Lower lobe of right lung (tissue), 2 donors: ENCODE data around the gene HOXA3. TPM values are rescaled to one million over a fixed set of nuclear protein-coding genes. Genes with fewer than 3 reads are reported as not detected.
A peak's percentile ranks its signal among the peaks of the same experiment; 100 is the strongest.

Source experiments
- ATAC-seq, 2 donors: fragments of 200-7000 bp; cut with Tn5 transposase; one replicate each; pipeline ENCODE4 v1.9.1; 2020 to 2022; ENCODE audit warnings: mild to moderate bottlenecking in 2 of 2, moderate library complexity in 2 of 2
- DNase-seq: peaks from one replicate; pipeline ENCODE4 v3.0.0-alpha.2; 2020
- H3K27ac ChIP-seq: fragments of 200-600 bp; one replicate; pipeline ENCODE4 v1.8.0; 2022
- H3K27me3 ChIP-seq: fragments of 200-600 bp; one replicate; pipeline ENCODE4 v1.8.0; 2022; ENCODE audit warnings: low read depth
- H3K36me3 ChIP-seq: fragments of 200-600 bp; one replicate; pipeline ENCODE4 v1.8.0; 2022; ENCODE audit warnings: mild to moderate bottlenecking
- H3K4me1 ChIP-seq: fragments of 200-600 bp; one replicate; pipeline ENCODE4 v1.8.0; 2022
- H3K4me3 ChIP-seq: fragments of 200-600 bp; one replicate; pipeline ENCODE4 v1.8.0; 2022; ENCODE audit warnings: mild to moderate bottlenecking
- H3K9me3 ChIP-seq: fragments of 200-600 bp; one replicate; pipeline ENCODE4 v1.8.0; 2022
- intact Hi-C: fragments of 100-400 bp; cut with DNase I; formaldehyde crosslinking; loops from one replicate; pipeline ENCODE4 v1.11.0; 2022
- total RNA-seq: library from RNA; stranded (reverse); fragmentation: NEBNext Ultra II Directional; extraction: Animal tissue kit (Norgen Biotek cat#: 25700); gene quantifications from one replicate; pipeline ENCODE4 v1.2.1, GENCODE V29; 2021
- TF ChIP-seq, protein P1 (sequence below): fragments of 200-600 bp; IDR thresholded peaks from one replicate; pipeline ENCODE4 v1.8.0; 2022; ENCODE audit warnings: antibody characterized with exemption, mild to moderate bottlenecking
- donor health status: DM: no; HTN: yes; CAD: no; lungs with severe emphysema.

HOXA3 gene
- total RNA-seq, 1 donor from 2014 or later = 4.6 TPM

DNA sequence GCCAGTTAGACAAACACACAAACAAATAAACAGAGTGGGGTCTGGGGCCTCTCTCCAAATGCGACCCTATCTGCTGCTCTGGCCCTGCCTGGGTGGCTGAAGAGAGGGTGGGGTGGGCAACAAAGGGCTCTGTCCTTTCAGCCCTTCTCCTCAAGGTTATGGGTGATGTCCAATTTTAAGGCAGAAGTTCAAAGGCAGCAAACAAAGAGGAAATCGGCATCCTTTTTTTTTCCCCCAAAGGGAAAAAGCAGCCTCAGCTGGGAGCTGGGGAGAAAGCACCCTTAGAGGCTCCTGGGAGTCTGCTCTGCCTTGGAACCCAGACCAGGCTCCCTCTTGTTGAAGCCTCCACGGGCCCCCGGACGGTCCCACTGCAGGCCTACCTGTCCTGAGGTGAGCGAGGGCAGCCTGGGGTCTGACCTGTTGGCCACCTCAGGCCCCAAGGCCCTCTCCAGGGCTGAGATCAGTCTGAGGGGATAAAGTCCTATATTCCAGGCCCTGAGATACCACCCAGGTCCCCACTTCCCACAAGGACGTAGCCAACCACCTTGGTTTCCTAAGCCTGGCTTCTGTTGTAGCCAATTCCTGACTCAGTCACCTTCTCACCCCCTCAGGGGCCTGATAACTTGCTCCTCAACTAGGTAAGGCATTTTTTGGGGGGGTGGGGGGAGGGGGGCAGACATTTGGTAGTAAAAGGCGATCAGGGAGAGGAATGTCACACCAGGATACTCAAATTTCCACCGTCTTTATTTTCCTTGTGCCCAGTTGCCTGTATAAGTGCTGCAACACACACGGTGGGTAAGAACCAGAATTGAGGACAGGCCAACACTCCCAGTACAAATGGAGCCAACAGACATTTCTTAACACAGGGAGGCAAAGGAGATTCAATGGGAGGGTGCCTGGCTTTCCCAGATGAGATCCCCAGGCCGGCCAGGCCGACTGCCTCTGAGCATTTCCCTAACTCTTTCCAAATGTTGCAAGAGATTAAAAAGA, 28.3 kb upstream of the HOXA3 start:
- DNase-seq = no peak
- H3K27ac ChIP-seq = no peak overlapping the region
- H3K4me1 ChIP-seq = peaks cover 34% of the 10 kb centered on the region
- intact Hi-C loops = no loop called here
- no peaks in the 10 kb centered on the region for H3K9me3 ChIP-seq
- no peak for ATAC-seq
- H3K4me3 ChIP-seq = no peak overlapping the region
- no peaks in the 10 kb centered on the region for H3K36me3 ChIP-seq
- TF ChIP-seq, protein P1, sequence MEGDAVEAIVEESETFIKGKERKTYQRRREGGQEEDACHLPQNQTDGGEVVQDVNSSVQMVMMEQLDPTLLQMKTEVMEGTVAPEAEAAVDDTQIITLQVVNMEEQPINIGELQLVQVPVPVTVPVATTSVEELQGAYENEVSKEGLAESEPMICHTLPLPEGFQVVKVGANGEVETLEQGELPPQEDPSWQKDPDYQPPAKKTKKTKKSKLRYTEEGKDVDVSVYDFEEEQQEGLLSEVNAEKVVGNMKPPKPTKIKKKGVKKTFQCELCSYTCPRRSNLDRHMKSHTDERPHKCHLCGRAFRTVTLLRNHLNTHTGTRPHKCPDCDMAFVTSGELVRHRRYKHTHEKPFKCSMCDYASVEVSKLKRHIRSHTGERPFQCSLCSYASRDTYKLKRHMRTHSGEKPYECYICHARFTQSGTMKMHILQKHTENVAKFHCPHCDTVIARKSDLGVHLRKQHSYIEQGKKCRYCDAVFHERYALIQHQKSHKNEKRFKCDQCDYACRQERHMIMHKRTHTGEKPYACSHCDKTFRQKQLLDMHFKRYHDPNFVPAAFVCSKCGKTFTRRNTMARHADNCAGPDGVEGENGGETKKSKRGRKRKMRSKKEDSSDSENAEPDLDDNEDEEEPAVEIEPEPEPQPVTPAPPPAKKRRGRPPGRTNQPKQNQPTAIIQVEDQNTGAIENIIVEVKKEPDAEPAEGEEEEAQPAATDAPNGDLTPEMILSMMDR = no peak
- peaks cover 99% of the 10 kb centered on the region for H3K27me3 ChIP-seq

DNA sequence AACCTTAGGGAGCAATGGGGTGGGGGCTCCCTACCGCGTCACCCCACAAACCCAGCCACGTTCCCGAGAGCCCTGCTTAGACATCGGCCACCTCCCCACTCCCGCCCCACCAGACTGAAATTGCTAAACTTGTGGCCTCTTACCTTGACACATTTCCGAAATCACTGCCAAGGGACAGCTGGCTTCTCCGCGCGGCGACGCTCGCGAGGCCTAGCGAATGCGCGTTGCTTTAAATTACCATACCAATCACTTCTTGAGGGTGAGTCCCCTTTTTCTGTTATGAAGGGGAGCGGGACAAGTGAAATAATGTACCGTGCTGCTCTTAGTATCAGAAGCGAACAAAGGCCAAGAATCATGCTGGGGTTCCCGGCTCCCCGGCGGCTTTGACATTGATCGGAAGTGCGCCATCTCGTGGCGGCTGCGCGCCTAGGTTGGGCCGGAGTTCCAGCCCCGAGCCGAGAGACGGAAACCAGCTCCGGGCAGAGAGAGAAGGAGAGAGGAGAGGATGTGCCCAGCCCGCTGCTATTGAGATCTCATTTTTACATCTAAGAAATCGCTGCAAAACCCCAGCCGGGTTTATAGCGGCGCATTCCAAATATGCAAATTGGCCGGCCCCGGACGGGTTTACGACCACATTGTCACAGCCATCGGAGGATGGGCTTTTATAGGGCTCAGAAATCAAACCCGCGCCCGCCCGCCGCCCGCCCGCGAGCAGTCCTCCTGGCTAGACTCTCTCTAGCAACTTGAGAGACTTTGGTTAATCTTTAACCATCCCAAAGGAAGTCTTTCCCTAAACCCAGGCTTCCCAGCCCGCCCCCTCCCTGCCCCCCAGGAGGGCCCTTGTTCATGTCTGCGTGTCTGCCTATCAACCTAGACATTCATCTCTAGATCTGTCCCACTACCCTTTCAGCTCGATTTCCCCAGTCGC, 27.4 kb upstream of the HOXA3 start:
- Histone ChIP-seq H3K27ac (no peak overlapping the region), H3K27me3 (peaks cover 99% of the 10 kb centered on the region), H3K4me3 (peak overlapping the region; percentile 18), H3K9me3 (no peaks in the 10 kb centered on the region), H3K4me1 (peaks cover 25% of the 10 kb centered on the region), H3K36me3 (no peaks in the 10 kb centered on the region)
- DNase-seq (peak; percentile 76), ATAC-seq (peak; percentile 65 to 79)
- intact Hi-C loops = no loop called here
- TF ChIP-seq, protein P1 = peak; percentile 77

DNA sequence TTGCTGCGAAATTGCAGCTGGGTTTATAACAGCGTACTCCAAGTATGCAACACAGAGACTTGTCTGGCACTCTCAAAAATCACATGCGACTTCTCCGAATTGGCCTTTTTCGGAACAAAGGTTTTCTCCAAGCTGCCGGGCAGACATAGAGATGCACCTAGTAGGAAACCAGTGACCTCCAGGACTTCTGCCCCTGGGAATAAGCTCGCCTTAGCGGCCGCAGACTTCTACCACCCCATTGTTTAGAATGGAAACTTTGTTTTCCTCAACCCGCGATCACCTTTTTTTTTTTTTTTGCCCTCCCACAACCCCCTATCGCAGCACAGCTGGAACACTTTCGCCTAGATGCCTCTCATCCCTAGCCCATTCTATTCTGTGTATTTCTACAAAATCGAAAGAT, 26.6 kb upstream of the HOXA3 start:
- TF ChIP-seq, protein P1 = no peak
- intact Hi-C loops = no loop called here
- ATAC-seq (no peak), DNase-seq (no peak)
- Histone ChIP-seq H3K9me3 (no peaks in the 10 kb centered on the region), H3K36me3 (no peaks in the 10 kb centered on the region), H3K4me1 (peaks cover 22% of the 10 kb centered on the region), H3K27ac (no peak overlapping the region), H3K27me3 (peaks cover 99% of the 10 kb centered on the region), H3K4me3 (no peak overlapping the region)

DNA sequence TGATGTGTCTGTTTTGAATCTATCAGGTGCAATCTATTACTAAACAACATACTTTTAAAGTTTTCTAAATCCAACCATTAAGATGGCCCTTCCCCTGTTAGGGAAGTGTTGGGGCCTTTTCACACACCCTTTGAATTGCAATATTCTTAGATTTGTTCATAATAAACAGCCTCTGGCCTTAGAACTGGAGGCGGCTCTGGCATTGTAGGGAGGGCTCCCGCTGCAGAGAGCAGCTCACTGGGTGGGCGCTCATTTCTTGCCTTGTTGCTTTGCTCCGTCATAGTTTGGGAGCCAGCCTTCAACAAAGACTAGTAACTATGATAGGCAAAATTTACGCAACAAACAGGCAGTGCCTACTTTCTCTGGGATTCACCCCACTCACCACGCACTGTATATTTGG, 26.0 kb upstream of the HOXA3 start:
- ATAC-seq = no peak
- Histone ChIP-seq H3K27me3 (peaks cover 99% of the 10 kb centered on the region), H3K36me3 (no peaks in the 10 kb centered on the region), H3K4me3 (no peak overlapping the region), H3K9me3 (no peaks in the 10 kb centered on the region), H3K27ac (no peak overlapping the region), H3K4me1 (peaks cover 23% of the 10 kb centered on the region)
- TF ChIP-seq, protein P1 = no peak
- intact Hi-C loops = no loop called here
- DNase-seq = no peak

DNA sequence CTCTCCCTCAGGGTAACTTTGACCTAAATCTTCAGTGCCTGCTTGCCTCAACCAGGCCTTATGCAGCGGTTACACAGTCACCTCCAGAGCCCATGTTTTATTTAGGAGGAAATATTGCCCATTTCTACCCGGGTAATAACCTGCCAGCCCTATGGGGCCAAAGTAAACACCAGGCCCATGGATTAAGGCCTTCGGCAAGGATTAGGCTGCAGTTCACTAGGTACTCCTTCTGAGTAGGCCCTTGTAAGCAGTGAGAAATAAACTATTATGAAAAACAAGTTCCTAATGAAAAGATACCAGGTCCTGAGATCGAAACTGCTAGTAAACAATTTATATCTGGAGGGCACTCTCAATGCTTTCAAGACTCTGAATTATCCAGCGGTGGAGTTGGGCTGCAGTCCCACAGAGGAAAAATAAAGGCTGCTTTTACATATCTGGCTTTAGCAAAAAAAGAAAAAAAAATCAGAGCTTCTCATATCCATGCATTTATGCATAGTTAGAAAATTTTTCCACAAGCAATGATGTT, 25.5 kb upstream of the HOXA3 start:
- no peak overlapping the region for H3K4me3 ChIP-seq
- no peak overlapping the region for H3K27ac ChIP-seq
- H3K4me1 ChIP-seq = peaks cover 25% of the 10 kb centered on the region
- H3K9me3 ChIP-seq = no peaks in the 10 kb centered on the region
- ATAC-seq (no peak), DNase-seq (no peak)
- TF ChIP-seq, protein P1 = no peak
- intact Hi-C loops = no loop called here
- peaks cover 99% of the 10 kb centered on the region for H3K27me3 ChIP-seq
- no peaks in the 10 kb centered on the region for H3K36me3 ChIP-seq
